HG02852 (cell line): ENCODE data around the gene FIG4.

Experiments
- ATAC-seq: cut with Tn5 transposase; IDR thresholded peaks from one replicate; pipeline ENCODE4 v1.9.1; 2021; ENCODE audit warnings: mild to moderate bottlenecking, moderate library complexity; ENCODE audit not compliant: unreplicated experiment

Gene FIG4

GRCh38 chr6:109747221-109747620, 56.1 kb downstream of the FIG4 start:
- no peak for ATAC-seq

GRCh38 chr6:109759098-109759955, 68.2 kb downstream of the FIG4 start:
- ATAC-seq, result no peak

GRCh38 chr6:109760208-109760607, 69.1 kb downstream of the FIG4 start:
- no peak for ATAC-seq

GRCh38 chr6:109762166-109762565, 71.1 kb downstream of the FIG4 start:
- no peak for ATAC-seq

- no peak for ATAC-seq
Observed at GRCh38 chr6:109762769-109763441, 71.8 kb downstream of the FIG4 start.

- ATAC-seq, result no peak
Observed at GRCh38 chr6:109766167-109766566, 75.1 kb downstream of the FIG4 start.

- ATAC-seq, result no peak
Observed at GRCh38 chr6:109767961-109768360, 76.9 kb downstream of the FIG4 start.

GRCh38 chr6:109768485-109768884, 77.4 kb downstream of the FIG4 start:
- ATAC-seq, result no peak

- no peak for ATAC-seq
Observed at GRCh38 chr6:109769213-109769612, 78.1 kb downstream of the FIG4 start.

- no peak for ATAC-seq
Observed at GRCh38 chr6:109770047-109770446, 79.0 kb downstream of the FIG4 start.

GRCh38 chr6:109770779-109771178, 79.7 kb downstream of the FIG4 start:
- no peak for ATAC-seq

- ATAC-seq, result peak; percentile 48
Observed at GRCh38 chr6:109771939-109772755, 81.1 kb downstream of the FIG4 start.

GRCh38 chr6:109772883-109773431, 81.9 kb downstream of the FIG4 start:
- ATAC-seq, result no peak

GRCh38 chr6:109781001-109781400, 89.9 kb downstream of the FIG4 start:
- no peak for ATAC-seq

GRCh38 chr6:109782491-109782999, 91.4 kb downstream of the FIG4 start:
- no peak for ATAC-seq

GRCh38 chr6:109783250-109783986, 92.3 kb downstream of the FIG4 start:
- ATAC-seq, result no peak

GRCh38 chr6:109787312-109787711, 96.2 kb downstream of the FIG4 start:
- ATAC-seq, result no peak

- no peak for ATAC-seq
Observed at GRCh38 chr6:109788687-109789086, 97.6 kb downstream of the FIG4 start.

GRCh38 chr6:109790131-109790530, 99.0 kb downstream of the FIG4 start:
- ATAC-seq, result no peak

GRCh38 chr6:109791301-109791700, 100.2 kb downstream of the FIG4 start:
- no peak for ATAC-seq
